Endothelial cell of umbilical vein (primary cell): ENCODE data around the gene ZCCHC14. TPM values are rescaled to one million over a fixed set of nuclear protein-coding genes. Genes with fewer than 3 reads are reported as not detected.

Source experiments
- BruUV-seq: library from RNA; stranded (reverse); fragments of 400-500 nt; replicated peaks from 2 replicates; lab custom pipeline; 2021; lab: Mats Ljungman, UMichigan
- CTCF ChIA-PET: fragments of 300-600, 350-600 bp; sonication (Branson Sonifier 250); formaldehyde crosslinking; loops from one replicate; lab custom pipeline; 2021; ENCODE audit warnings: antibody characterized with exemption, inconsistent platforms; lab: Charles Lee
- POLR2A ChIA-PET: fragments of 300-600, 350-600 bp; sonication (Branson Sonifier 250); formaldehyde crosslinking; loops from one replicate; lab custom pipeline; 2021; ENCODE audit warnings: antibody characterized with exemption, inconsistent platforms; lab: Charles Lee
- DNase-seq: peaks from one replicate; pipeline ENCODE4 v3.0.0-alpha.2; 2011; ENCODE audit warnings: low read depth, low spot score
- FAIRE-seq: peaks from 2 replicates; lab custom pipeline; 2011; peaks lifted over from hg19 to GRCh38; lab: Jason Lieb, UNC
- H2AFZ ChIP-seq: 2 replicates; pipeline ENCODE4 v1.6.0; 2012; ENCODE audit warnings: low read depth, low read length, control low read depth, inconsistent platforms
- H3K27ac ChIP-seq: 2 replicates; pipeline ENCODE4 v1.5.1; 2011; ENCODE audit warnings: low read depth, mild to moderate bottlenecking, control low read depth, low read length, moderate library complexity; ENCODE audit not compliant: insufficient read depth
- H3K27me3 ChIP-seq, 2 experiments: 2 replicates each; pipeline versions ENCODE4 v1.6.0 to v1.6.1; 2011; ENCODE audit warnings: low read length in 2 of 2, mixed read lengths in 1 of 2; ENCODE audit not compliant: control insufficient read depth in 2 of 2, insufficient read depth in 2 of 2
- H3K36me3 ChIP-seq, 2 experiments: 2 replicates in 1 of 2; 3 replicates in 1 of 2; pipeline ENCODE4 v1.5.1; 2011; ENCODE audit warnings: low read length in 2 of 2, mild to moderate bottlenecking in 1 of 2, moderate library complexity in 1 of 2; ENCODE audit not compliant: control insufficient read depth in 2 of 2, insufficient read depth in 2 of 2; ENCODE audit errors: extremely low read depth in 1 of 2
- H3K4me1 ChIP-seq: 3 replicates; pipeline ENCODE4 v1.5.1; 2011; ENCODE audit warnings: mild to moderate bottlenecking, low read length; ENCODE audit not compliant: control insufficient read depth, insufficient read depth; ENCODE audit errors: extremely low read depth
- H3K4me2 ChIP-seq: 2 replicates; pipeline ENCODE4 v1.6.1; 2011; ENCODE audit warnings: low read length, control low read depth, mixed read lengths; ENCODE audit not compliant: insufficient read depth
- H3K4me3 ChIP-seq, 3 experiments: fragments of 200-600 bp in 1 of 3; sonication (generic), shearing (Covaris generic) in 1 of 3; replicated peaks in 1 of 3; 2 replicates each; pipeline ENCODE4 v1.5.1; 2011 to 2016; ENCODE audit warnings: control low read depth in 3 of 3, low read length in 3 of 3, mild to moderate bottlenecking in 2 of 3, inconsistent platforms in 1 of 3, low read depth in 1 of 3, moderate library complexity in 1 of 3; ENCODE audit not compliant: insufficient read depth in 1 of 3
- H3K79me2 ChIP-seq: 2 replicates; pipeline ENCODE4 v1.6.0; 2012; ENCODE audit warnings: low read length, inconsistent platforms; ENCODE audit not compliant: control insufficient read depth, insufficient read depth
- H3K9ac ChIP-seq: replicated peaks from 2 replicates; pipeline ENCODE3; 2011; ENCODE audit warnings: low read length, control low read depth; ENCODE audit not compliant: insufficient read depth; ENCODE audit errors: extremely low read depth
- H3K9me1 ChIP-seq: replicated peaks from 3 replicates; pipeline ENCODE4 v1.6.0; 2011; ENCODE audit warnings: mild to moderate bottlenecking, low read length; ENCODE audit not compliant: control insufficient read depth, insufficient read depth; ENCODE audit errors: extremely low read depth
- H3K9me3 ChIP-seq: replicated peaks from 2 replicates; pipeline ENCODE4 v1.5.1; 2012; ENCODE audit warnings: low read length, inconsistent platforms; ENCODE audit not compliant: control insufficient read depth, insufficient read depth
- H4K20me1 ChIP-seq: replicated peaks from 2 replicates; pipeline ENCODE3; 2011; ENCODE audit warnings: mild to moderate bottlenecking, low read length; ENCODE audit not compliant: control insufficient read depth, insufficient read depth; ENCODE audit errors: extremely low read depth
- EZH2 ChIP-seq: IDR thresholded peaks from 2 replicates; pipeline ENCODE4 v1.6.1; 2012; ENCODE audit warnings: borderline replicate concordance, low read depth, mild to moderate bottlenecking, moderate library complexity, low read length, inconsistent platforms; ENCODE audit not compliant: severe bottlenecking
- FOS ChIP-seq: IDR thresholded peaks from 2 replicates; pipeline ENCODE4 v1.6.1; 2011; ENCODE audit warnings: mild to moderate bottlenecking, low read length, moderate library complexity, borderline replicate concordance; ENCODE audit not compliant: insufficient read depth
- GATA2 ChIP-seq: IDR thresholded peaks from 2 replicates; pipeline ENCODE4 v1.7.0; 2011; ENCODE audit warnings: low read depth, mild to moderate bottlenecking, moderate library complexity, mixed read lengths, low read length; ENCODE audit not compliant: insufficient read length, insufficient read depth
- JUN ChIP-seq: IDR thresholded peaks from 2 replicates; pipeline ENCODE4 v1.6.1; 2011; ENCODE audit warnings: borderline replicate concordance, low read depth; ENCODE audit not compliant: insufficient read length, insufficient read depth
- MYC ChIP-seq: IDR thresholded peaks from one replicate; pipeline ENCODE4 v1.6.1; 2011; ENCODE audit warnings: mild to moderate bottlenecking, low read depth, low read length
- POLR2A ChIP-seq: IDR thresholded peaks from 2 replicates; pipeline ENCODE4 v1.6.1; 2012; ENCODE audit warnings: low read depth, mild to moderate bottlenecking, control low read depth, low read length
- POLR2AphosphoS5 ChIP-seq: IDR thresholded peaks from 2 replicates; pipeline ENCODE4 v1.6.1; 2012; ENCODE audit warnings: low read depth, mild to moderate bottlenecking, control low read depth, low read length, moderate library complexity; ENCODE audit not compliant: insufficient read depth
- dilution Hi-C: fragments of 300-500 bp; cut with MboI; formaldehyde crosslinking; loops from one replicate; pipeline ENCODE4 v1.15.0; 2019; ENCODE audit warnings: low sequenced_read_pairs; ENCODE audit not compliant: extremely low pct_ligation_motif_present
- intact Hi-C: fragments of 100-400 bp; cut with micrococcal nuclease; formaldehyde crosslinking; loops from one replicate; pipeline ENCODE4 v1.10.0; 2022
- polyA plus RNA-seq, 4 experiments: library from polyadenylated mRNA; depleted of rRNA in 3 of 4; stranded (reverse) in 3 of 4; unstranded in 1 of 4; fragments of >200 nt; gene quantifications; 2 replicates each; pipeline versions ENCODE4 v1.2.1 to v1.2.3, GENCODE V29; 2011 to 2012; ENCODE audit warnings: missing spikeins in 1 of 4
- total RNA-seq: library from RNA; stranded (reverse); gene quantifications from 2 replicates; pipeline ENCODE4 v1.2.3, GENCODE V29; 2021
- TF ChIP-seq, protein P1 (sequence below): IDR thresholded peaks from 2 replicates; pipeline ENCODE4 v1.6.1; 2011; ENCODE audit not compliant: insufficient read depth, insufficient read length
- TF ChIP-seq, protein P2 (sequence below), 2 donors: IDR thresholded peaks; 1 replicate in 1 of 2; 2 replicates in 1 of 2; pipeline ENCODE4 v1.5.1; 2011; ENCODE audit warnings: low read length in 2 of 2, mild to moderate bottlenecking in 2 of 2, moderate library complexity in 2 of 2, control low read depth in 1 of 2, inconsistent platforms in 1 of 2, low read depth in 1 of 2; ENCODE audit not compliant: insufficient read depth in 1 of 2; ENCODE audit errors: extremely low read depth in 1 of 2

ZCCHC14 gene
- total and polyA plus RNA-seq, 2 donors (not counting 3 experiments of a cell fraction or from before 2014, with no cell fraction given), result 9.5 to 30.9 TPM

DNA sequence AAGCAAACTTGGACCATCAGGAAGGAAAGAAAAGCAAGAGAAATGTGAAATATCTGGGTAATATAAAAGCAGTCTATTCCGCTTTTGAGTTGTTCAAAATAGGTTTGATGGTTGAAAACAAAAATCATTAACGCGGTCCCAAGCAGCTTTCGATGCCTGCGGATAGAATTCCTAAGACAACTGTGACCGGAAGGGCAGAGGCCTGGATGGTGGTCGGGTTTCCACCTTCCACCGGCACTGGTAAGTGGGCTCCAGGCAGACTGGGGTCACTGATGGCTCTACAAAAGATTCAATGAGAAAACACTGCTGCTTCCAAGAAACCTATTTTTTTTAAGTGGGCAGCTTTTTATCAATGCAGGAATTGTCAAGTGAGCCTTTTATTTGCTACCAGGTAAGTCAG, 49.8 kb downstream of the ZCCHC14 start:
- Histone ChIP-seq H3K79me2 (peaks cover 4% of the 10 kb centered on the region), H3K9me3 (no peaks in the 10 kb centered on the region), H3K9ac (no peak overlapping the region), H3K27ac (no peak overlapping the region), H4K20me1 (no peaks in the 10 kb centered on the region), H3K4me3 (no peak overlapping the region), H3K27me3 (no peaks in the 10 kb centered on the region), H2AFZ (no peak overlapping the region), H3K4me1 (no peaks in the 10 kb centered on the region), H3K9me1 (no peaks in the 10 kb centered on the region), H3K36me3 (peaks cover 0 to 3% of the 10 kb centered on the region in 2 experiments), H3K4me2 (no peak overlapping the region)
- POLR2A ChIA-PET, result interaction anchor here (0.6 kb wide), 1 partner anchor 42 kb away, joined by 4 read pairs; no protein-coding TSS in a partner anchor
- TF ChIP-seq, protein P1, sequence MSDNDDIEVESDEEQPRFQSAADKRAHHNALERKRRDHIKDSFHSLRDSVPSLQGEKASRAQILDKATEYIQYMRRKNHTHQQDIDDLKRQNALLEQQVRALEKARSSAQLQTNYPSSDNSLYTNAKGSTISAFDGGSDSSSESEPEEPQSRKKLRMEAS, result no peak
- no peak for TF ChIP-seq GATA2
- TF ChIP-seq FOS, result no peak
- no peak for TF ChIP-seq POLR2A
- no peak for TF ChIP-seq MYC
- TF ChIP-seq, protein P2, sequence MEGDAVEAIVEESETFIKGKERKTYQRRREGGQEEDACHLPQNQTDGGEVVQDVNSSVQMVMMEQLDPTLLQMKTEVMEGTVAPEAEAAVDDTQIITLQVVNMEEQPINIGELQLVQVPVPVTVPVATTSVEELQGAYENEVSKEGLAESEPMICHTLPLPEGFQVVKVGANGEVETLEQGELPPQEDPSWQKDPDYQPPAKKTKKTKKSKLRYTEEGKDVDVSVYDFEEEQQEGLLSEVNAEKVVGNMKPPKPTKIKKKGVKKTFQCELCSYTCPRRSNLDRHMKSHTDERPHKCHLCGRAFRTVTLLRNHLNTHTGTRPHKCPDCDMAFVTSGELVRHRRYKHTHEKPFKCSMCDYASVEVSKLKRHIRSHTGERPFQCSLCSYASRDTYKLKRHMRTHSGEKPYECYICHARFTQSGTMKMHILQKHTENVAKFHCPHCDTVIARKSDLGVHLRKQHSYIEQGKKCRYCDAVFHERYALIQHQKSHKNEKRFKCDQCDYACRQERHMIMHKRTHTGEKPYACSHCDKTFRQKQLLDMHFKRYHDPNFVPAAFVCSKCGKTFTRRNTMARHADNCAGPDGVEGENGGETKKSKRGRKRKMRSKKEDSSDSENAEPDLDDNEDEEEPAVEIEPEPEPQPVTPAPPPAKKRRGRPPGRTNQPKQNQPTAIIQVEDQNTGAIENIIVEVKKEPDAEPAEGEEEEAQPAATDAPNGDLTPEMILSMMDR (IDR thresholded peaks at IDR 0.05; ENCODE audit: extremely low read depth in 1 of 2, insufficient read depth in 1 of 2, low read depth in 1 of 2, low read length in 2 of 2), result no peak
- TF ChIP-seq JUN, result no peak
- no peak for TF ChIP-seq EZH2
- no peak for TF ChIP-seq POLR2AphosphoS5
- FAIRE-seq (no peak), DNase-seq (no peak)
- CTCF ChIA-PET, result interaction anchor here (1.5 kb wide), 1 partner anchor 14 kb away, joined by 3 read pairs; no protein-coding TSS in a partner anchor
- dilution Hi-C loops (no loop called here), intact Hi-C loops (no loop called here)
- no TSS peak for BruUV-seq
